ENCODE results near the gene CABLES1.

DNA sequence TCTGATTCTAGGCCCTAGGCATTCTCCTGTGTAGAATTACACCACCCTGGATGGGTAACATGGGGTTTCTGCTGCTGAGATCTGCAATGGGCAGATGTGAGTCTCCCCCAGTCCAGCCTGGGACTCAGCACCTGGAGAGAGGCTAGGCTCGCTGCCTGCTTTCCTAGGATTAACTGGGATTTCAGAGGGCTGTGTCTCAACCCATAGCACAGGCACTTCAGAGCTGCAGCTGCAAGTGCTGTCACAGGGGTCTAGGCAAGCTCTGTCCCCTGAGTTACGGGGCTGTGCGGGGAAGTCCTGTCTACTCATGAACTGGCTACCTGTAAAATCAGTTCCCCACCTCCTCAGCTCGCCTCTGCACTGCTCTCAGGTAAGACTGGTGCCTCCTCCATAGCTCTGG is 51.5 kb downstream of the CABLES1 start:
- TF ChIP-seq, protein P1, sequence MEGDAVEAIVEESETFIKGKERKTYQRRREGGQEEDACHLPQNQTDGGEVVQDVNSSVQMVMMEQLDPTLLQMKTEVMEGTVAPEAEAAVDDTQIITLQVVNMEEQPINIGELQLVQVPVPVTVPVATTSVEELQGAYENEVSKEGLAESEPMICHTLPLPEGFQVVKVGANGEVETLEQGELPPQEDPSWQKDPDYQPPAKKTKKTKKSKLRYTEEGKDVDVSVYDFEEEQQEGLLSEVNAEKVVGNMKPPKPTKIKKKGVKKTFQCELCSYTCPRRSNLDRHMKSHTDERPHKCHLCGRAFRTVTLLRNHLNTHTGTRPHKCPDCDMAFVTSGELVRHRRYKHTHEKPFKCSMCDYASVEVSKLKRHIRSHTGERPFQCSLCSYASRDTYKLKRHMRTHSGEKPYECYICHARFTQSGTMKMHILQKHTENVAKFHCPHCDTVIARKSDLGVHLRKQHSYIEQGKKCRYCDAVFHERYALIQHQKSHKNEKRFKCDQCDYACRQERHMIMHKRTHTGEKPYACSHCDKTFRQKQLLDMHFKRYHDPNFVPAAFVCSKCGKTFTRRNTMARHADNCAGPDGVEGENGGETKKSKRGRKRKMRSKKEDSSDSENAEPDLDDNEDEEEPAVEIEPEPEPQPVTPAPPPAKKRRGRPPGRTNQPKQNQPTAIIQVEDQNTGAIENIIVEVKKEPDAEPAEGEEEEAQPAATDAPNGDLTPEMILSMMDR (IDR thresholded peaks at IDR 0.05; ENCODE audit: insufficient read depth, low read length, poor library complexity, severe bottlenecking): no peak
- TF ChIP-seq EZH2phosphoT487 (conservative IDR thresholded peaks at IDR 0.05; ENCODE audit: low read length): no peak

All from SU-DHL-6 (cell line).